CD14-positive monocyte (primary cell): ENCODE results near the gene OR9Q1. TPM values are rescaled to one million over a fixed set of nuclear protein-coding genes. Genes with fewer than 3 reads are reported as not detected.

ENCODE experiments used
- DNase-seq, 3 donors: peaks; one replicate each; pipeline ENCODE4 v3.0.0-alpha.2; 2011 to 2022
- H2AFZ ChIP-seq: 2 replicates; pipeline ENCODE4 v1.6.0; 2012; ENCODE audit warnings: mild to moderate bottlenecking, low read depth, low read length, inconsistent platforms; ENCODE audit not compliant: insufficient read depth, poor library complexity, severe bottlenecking
- H3K27ac ChIP-seq, 2 donors: 1 replicate in 1 of 2; 2 replicates in 1 of 2; pipeline ENCODE4 v1.5.1; 2012 to 2013; ENCODE audit warnings: low read length in 2 of 2, control low read depth in 1 of 2, inconsistent platforms in 1 of 2, low read depth in 1 of 2, mild to moderate bottlenecking in 1 of 2
- H3K27me3 ChIP-seq, 2 donors: one replicate each; pipeline versions ENCODE4 v1.6.0 to v1.6.1; 2011 to 2013; ENCODE audit warnings: low read length in 2 of 2; ENCODE audit not compliant: control insufficient read depth in 2 of 2, insufficient read depth in 2 of 2
- H3K36me3 ChIP-seq, 2 donors: replicated peaks in 1 of 2; 1 replicate in 1 of 2; 2 replicates in 1 of 2; pipeline versions ENCODE4 v1.5.1 to v1.6.1; 2012 to 2013; ENCODE audit warnings: low read length in 2 of 2, control low read depth in 1 of 2, inconsistent platforms in 1 of 2, mild to moderate bottlenecking in 1 of 2; ENCODE audit not compliant: insufficient read depth in 2 of 2, control insufficient read depth in 1 of 2
- H3K4me1 ChIP-seq, 2 donors: 1 replicate in 1 of 2; 2 replicates in 1 of 2; pipeline versions ENCODE4 v1.5.1 to v1.6.1; 2012 to 2013; ENCODE audit warnings: low read length in 2 of 2, control low read depth in 1 of 2, inconsistent platforms in 1 of 2, mild to moderate bottlenecking in 1 of 2, moderate library complexity in 1 of 2; ENCODE audit not compliant: insufficient read depth in 2 of 2, control insufficient read depth in 1 of 2
- H3K4me2 ChIP-seq: replicated peaks from 2 replicates; pipeline ENCODE3; 2012; ENCODE audit warnings: low read length, moderate library complexity, mild to moderate bottlenecking; ENCODE audit not compliant: poor library complexity, severe bottlenecking; ENCODE audit errors: extremely low read depth
- H3K4me3 ChIP-seq, 3 experiments: fragments of 200-600 bp in 1 of 3; sonication (generic) in 1 of 3; replicated peaks in 1 of 3; 1 replicate in 2 of 3; 2 replicates in 1 of 3; pipeline ENCODE4 v1.5.1; 2011 to 2013; ENCODE audit warnings: low read length in 3 of 3, mild to moderate bottlenecking in 3 of 3, control low read depth in 2 of 3, low read depth in 2 of 3, inconsistent platforms in 1 of 3, moderate library complexity in 1 of 3
- H3K79me2 ChIP-seq: 2 replicates; pipeline ENCODE4 v1.6.0; 2012; ENCODE audit warnings: mild to moderate bottlenecking, control low read depth, inconsistent platforms, low read length, moderate library complexity; ENCODE audit not compliant: insufficient read depth
- H3K9ac ChIP-seq: 2 replicates; pipeline ENCODE4 v1.6.0; 2017; ENCODE audit warnings: low read length, mild to moderate bottlenecking; ENCODE audit not compliant: insufficient read depth, poor library complexity, severe bottlenecking
- H3K9me3 ChIP-seq, 2 donors: replicated peaks in 1 of 2; 1 replicate in 1 of 2; 2 replicates in 1 of 2; pipeline versions ENCODE4 v1.5.1 to v1.6.1; 2012 to 2013; ENCODE audit warnings: low read length in 2 of 2, control low read depth in 1 of 2; ENCODE audit not compliant: control insufficient read depth in 1 of 2, insufficient read depth in 1 of 2
- H4K20me1 ChIP-seq: 2 replicates; pipeline ENCODE4 v1.6.0; 2012; ENCODE audit warnings: mild to moderate bottlenecking, low read length, control low read depth, moderate library complexity; ENCODE audit not compliant: insufficient read depth
- H3K27ac Mint-ChIP-seq, 7 donors: one replicate each; pipeline ENCODE4 v1.8.0; 2020; ENCODE audit warnings: mild to moderate bottlenecking in 7 of 7, mixed read lengths in 7 of 7, moderate library complexity in 6 of 7, inconsistent platforms in 2 of 7
- H3K27me3 Mint-ChIP-seq, 3 donors: one replicate each; pipeline ENCODE4 v1.8.0; 2021 to 2022; ENCODE audit warnings: low read depth in 3 of 3, mild to moderate bottlenecking in 3 of 3, mixed read lengths in 3 of 3, moderate library complexity in 3 of 3, inconsistent platforms in 1 of 3
- H3K36me3 Mint-ChIP-seq, 2 donors: one replicate each; pipeline ENCODE4 v1.8.0; 2020; ENCODE audit warnings: mixed read lengths in 2 of 2, inconsistent platforms in 1 of 2, mild to moderate bottlenecking in 1 of 2
- H3K4me1 Mint-ChIP-seq: one replicate; pipeline ENCODE4 v1.8.0; 2020; ENCODE audit warnings: mild to moderate bottlenecking, mixed read lengths
- H3K4me3 Mint-ChIP-seq, 2 donors: one replicate each; pipeline ENCODE4 v1.8.0; 2020; ENCODE audit warnings: mild to moderate bottlenecking in 2 of 2, mixed read lengths in 2 of 2, moderate library complexity in 1 of 2
- H3K9me3 Mint-ChIP-seq, 7 donors: one replicate each; pipeline ENCODE4 v1.8.0; 2020 to 2022; ENCODE audit warnings: mixed read lengths in 7 of 7, mild to moderate bottlenecking in 6 of 7, moderate library complexity in 6 of 7, inconsistent platforms in 2 of 7
- CTCF ChIP-seq: fragments of 200-600 bp; IDR thresholded peaks from one replicate; pipeline ENCODE4 v1.8.0; 2022; ENCODE audit warnings: antibody characterized with exemption, mild to moderate bottlenecking
- WGBS: methylation state at CpG from one replicate; pipeline ENCODE4 v1.1.5; 2013; ENCODE audit warnings: missing lambda C conversion rate; ENCODE audit not compliant: insufficient coverage; 5-methylcytosine and 5-hydroxymethylcytosine counted together
- intact Hi-C, 2 donors: fragments of 100-400 bp; cut with micrococcal nuclease; formaldehyde crosslinking; loops; one replicate each; pipeline versions ENCODE4 v1.15.0 to v1.15.1; 2023
- polyA plus RNA-seq, 3 donors: library from polyadenylated mRNA; depleted of rRNA in 1 of 3; unstranded in 2 of 3; stranded (reverse) in 1 of 3; fragments of 300-500 nt in 2 of 3; fragments of >200 nt in 1 of 3; fragmentation: Illumina TruSeq in 2 of 3; gene quantifications; 1 replicate in 2 of 3; 2 replicates in 1 of 3; pipeline ENCODE4 v1.2.3, GENCODE V29; 2012 to 2021

Gene OR9Q1
- polyA plus RNA-seq, 3 donors: not detected

- no peaks in the 10 kb centered on the region for H3K4me1 Mint-ChIP-seq
- H3K4me1 ChIP-seq: no peaks in the 10 kb centered on the region
- H3K27me3 ChIP-seq: no peaks in the 10 kb centered on the region
- H2AFZ ChIP-seq: no peak overlapping the region
- TF ChIP-seq CTCF: no peak
- peaks cover 0 to 1% of the 10 kb centered on the region in 2 donors for H3K9me3 ChIP-seq
- 83% methylated on average over 1 of the region's 3 CpGs for WGBS
- H3K27ac ChIP-seq: no peak overlapping the region
- no peaks in the 10 kb centered on the region for H4K20me1 ChIP-seq
- no peak overlapping the region for H3K4me3 Mint-ChIP-seq
- H3K36me3 Mint-ChIP-seq: no peaks in the 10 kb centered on the region
- no peak overlapping the region for H3K9ac ChIP-seq
- no peak overlapping the region for H3K4me3 ChIP-seq
- H3K4me2 ChIP-seq: no peak overlapping the region
- intact Hi-C loops: no loop called here
- H3K27ac Mint-ChIP-seq: no peak overlapping the region
- H3K9me3 Mint-ChIP-seq: peaks cover 0 to 11% (median 1%) of the 10 kb centered on the region in 7 donors
- peaks cover 0 to 2% (median 0%) of the 10 kb centered on the region in 3 donors for H3K27me3 Mint-ChIP-seq
- DNase-seq: no peak
- H3K79me2 ChIP-seq: no peaks in the 10 kb centered on the region
- no peaks in the 10 kb centered on the region for H3K36me3 ChIP-seq
Measured at GRCh38 chr11:58046231-58046630, 22.6 kb downstream of the OR9Q1 start.

DNA sequence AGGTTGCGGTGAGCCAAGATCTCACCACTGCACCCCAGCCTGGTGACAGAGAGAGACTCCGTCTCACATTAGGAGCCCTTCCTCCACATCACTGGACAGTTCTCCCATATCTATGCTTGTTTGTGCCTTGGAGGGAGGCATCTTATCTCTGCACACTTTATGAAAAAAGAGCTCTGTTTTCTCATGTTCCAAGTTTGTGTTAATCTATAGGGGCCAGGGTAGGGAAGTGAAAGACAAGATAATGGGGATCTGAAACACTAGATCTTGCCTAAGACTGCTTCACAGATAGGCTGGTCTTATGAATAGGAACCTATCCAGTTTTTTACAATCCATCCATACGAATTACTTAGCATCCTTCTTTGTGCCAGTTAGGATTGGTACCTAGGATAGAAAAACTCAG, 24.1 kb downstream of the OR9Q1 start:
- WGBS: 100% methylated on average over 1 of the region's 3 CpGs
- H3K9ac ChIP-seq: no peak overlapping the region
- no peak overlapping the region for H2AFZ ChIP-seq
- Mint-ChIP-seq H3K27me3 (peaks cover 0 to 2% (median 0%) of the 10 kb centered on the region in 3 donors), H3K27ac (no peak overlapping the region), H3K4me3 (no peak overlapping the region), H3K9me3 (peaks cover 0 to 11% (median 0%) of the 10 kb centered on the region in 7 donors), H3K36me3 (no peaks in the 10 kb centered on the region), H3K4me1 (no peaks in the 10 kb centered on the region)
- no peak for DNase-seq
- H3K27ac ChIP-seq: no peak overlapping the region
- no peaks in the 10 kb centered on the region for H4K20me1 ChIP-seq
- no peaks in the 10 kb centered on the region for H3K36me3 ChIP-seq
- TF ChIP-seq CTCF: no peak
- intact Hi-C loops: no loop called here
- no peaks in the 10 kb centered on the region for H3K4me1 ChIP-seq
- H3K4me3 ChIP-seq: no peak overlapping the region
- H3K9me3 ChIP-seq: no peaks in the 10 kb centered on the region
- no peaks in the 10 kb centered on the region for H3K79me2 ChIP-seq
- H3K4me2 ChIP-seq: no peak overlapping the region
- H3K27me3 ChIP-seq: no peaks in the 10 kb centered on the region
